D721Med (cell line): ENCODE data around the gene GPR135.
"Not testable (repeated sequence)": the region's sequence is repeated elsewhere in the genome, so short reads cannot be mapped to it uniquely, and the experiment has no call there.

ENCODE experiments used
- DNase-seq: peaks from one replicate; pipeline ENCODE4 v3.0.0; 2011; ENCODE audit warnings: low spot score; ENCODE audit not compliant: insufficient read length
- FAIRE-seq: peaks from 2 replicates; lab custom pipeline; 2011; peaks lifted over from hg19 to GRCh38; lab: Jason Lieb, UNC
- CTCF ChIP-seq: IDR thresholded peaks from 2 replicates; pipeline ENCODE4 v1.5.1; 2012; ENCODE audit warnings: mild to moderate bottlenecking, control low read depth; ENCODE audit not compliant: insufficient read depth; ENCODE audit errors: missing control alignments

The GPR135 gene

GRCh38 chr14:59458486-59458885, 6.7 kb downstream of the GPR135 start:
- FAIRE-seq, result no peak
- DNase-seq, result no peak
- TF ChIP-seq CTCF, result no peak

DNA sequence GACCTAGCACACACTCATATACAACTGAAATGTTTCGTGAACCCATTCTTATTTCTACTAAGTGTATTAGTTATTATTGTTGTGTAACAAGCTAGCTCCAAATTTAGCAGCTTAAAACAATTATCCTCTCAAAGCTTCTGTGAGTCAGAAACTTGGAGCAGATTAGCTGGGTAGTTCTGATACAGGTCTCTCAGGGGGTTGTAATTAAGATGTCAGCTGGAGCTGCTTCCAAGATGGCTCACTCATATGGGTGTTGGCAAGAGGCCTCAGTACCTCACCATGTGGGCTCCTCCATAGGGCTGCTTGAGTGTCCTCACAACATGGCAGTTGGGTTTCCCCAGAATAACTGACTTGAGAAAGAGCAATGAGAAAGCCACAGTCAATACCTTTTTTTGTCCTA, 9.8 kb downstream of the GPR135 start:
- no peak for TF ChIP-seq CTCF
- DNase-seq (no peak), FAIRE-seq (no peak)

DNA sequence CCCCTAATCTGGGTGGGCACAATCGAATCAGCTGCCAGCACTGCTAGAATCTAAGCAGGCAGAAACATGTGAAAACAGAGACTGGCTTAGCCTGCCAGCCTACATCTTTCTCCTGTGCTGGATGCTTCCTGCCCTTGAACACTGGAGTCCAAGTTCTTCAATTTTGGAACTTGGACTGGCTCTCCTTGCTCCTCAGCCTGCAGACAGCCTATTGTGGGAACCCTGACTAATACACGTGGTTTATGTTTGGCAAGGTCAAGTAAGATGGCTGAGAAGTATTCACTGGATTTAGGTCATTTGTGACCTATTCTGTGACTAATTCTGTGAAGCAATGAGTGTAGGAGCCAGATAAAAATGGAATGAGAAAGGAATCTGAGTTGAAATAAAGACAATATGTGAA, 11.0 kb downstream of the GPR135 start:
- no peak for FAIRE-seq
- no peak for DNase-seq
- TF ChIP-seq CTCF, result no peak

DNA sequence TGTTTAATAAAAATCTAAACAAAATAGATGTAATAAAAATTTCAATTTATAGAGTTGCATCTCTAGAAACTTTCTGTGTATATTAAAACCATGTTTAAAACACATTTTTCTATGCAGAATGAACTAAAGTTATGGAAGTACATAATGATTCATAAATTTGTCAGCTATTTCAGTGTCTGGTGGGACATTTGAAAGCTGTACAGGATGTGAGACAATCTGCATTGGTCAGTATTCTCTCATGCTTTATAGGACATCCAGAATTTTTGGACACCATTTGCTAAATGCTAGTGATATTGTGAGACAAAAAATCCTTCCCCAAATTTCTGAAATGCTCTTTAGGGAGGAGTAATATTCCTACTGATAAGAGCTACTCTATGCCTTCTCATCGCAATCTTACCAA, 13.3 kb downstream of the GPR135 start:
- FAIRE-seq (no peak), DNase-seq (no peak)
- no peak for TF ChIP-seq CTCF

GRCh38 chr14:59450716-59451115, 14.5 kb downstream of the GPR135 start:
- DNase-seq (no peak), FAIRE-seq (no peak)
- no peak for TF ChIP-seq CTCF

DNA sequence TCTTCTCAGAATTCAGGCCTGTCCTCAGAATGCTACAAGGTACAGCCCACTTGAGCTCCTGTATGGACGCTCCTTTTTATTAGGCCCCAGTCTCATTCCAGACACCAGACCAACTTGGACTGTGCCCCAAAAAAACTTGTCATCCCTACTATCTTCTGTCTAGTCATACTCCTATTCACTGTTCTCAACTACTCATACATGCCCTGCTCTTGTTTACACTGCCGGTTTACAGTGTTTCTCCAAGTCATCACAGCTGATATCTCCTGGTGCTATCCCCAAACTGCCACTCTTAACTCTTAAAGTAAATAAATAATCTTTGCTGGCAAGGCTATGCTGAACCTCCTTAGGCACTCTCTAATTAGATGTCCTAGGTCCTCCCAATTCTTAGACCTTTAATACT, 16.5 kb downstream of the GPR135 start:
- not testable (repeated sequence) for FAIRE-seq, DNase-seq

DNA sequence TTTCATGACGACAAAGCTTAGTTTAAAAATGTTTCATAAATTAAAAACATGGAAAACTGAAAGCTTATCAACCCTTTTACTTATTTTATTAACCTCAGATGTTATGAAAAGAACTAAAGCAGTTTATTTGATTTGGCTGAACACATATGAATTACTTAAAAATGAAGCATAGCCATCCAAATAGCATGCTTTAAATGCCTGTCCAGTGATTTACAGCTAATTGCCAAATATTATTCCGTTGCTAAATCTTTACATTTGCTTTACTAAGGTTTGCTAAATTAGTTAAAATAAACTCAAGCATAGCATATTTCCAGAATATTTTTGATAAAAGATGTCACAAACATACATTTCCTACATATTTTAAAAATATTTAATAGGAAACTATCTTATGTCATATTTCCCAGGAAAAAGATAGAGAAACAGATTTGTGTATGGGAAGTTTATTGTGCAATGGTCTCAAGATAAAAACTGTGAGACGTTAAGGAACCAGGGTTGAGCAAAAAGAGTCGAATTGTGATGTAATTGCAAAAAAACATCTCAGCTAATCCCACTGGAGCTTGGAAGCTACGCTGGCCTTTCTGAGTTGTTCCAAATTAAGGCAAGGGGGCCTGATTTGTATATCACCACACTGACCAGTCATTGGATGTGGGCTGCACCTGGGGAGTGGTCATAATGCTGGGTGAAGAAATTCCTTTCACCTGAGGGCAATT, 25.8 kb downstream of the GPR135 start:
- no peak for FAIRE-seq

More for the DNA sequence above, 25.8 kb downstream of the GPR135 start:
- DNase-seq, result no peak
- TF ChIP-seq CTCF, result no peak
